HEK293 (cell line): ENCODE results near the gene ZNF532.

Source experiments
- CTCF ChIA-PET: fragments of 350-600 bp; formaldehyde crosslinking; extraction: SDS; loops from one replicate; lab custom pipeline; 2021; ENCODE audit warnings: antibody characterized with exemption; lab: Yijun Ruan, JAX
- POLR2A ChIA-PET: fragments of 300-600 bp; formaldehyde crosslinking; extraction: SDS; loops from one replicate; lab custom pipeline; 2020; ENCODE audit warnings: antibody characterized with exemption, inconsistent platforms; lab: Yijun Ruan, JAX
- H3K27ac ChIP-seq: fragments of 200-500 bp; sonication (Bioruptor generic); 2 replicates; pipeline ENCODE4 v1.5.1; 2014; ENCODE audit warnings: low read depth, low read length, control low read depth, inconsistent platforms; ENCODE audit errors: extremely low read depth
- H3K36me3 ChIP-seq, 2 experiments: fragments of 200-500 bp in 1 of 2; sonication (Bioruptor generic) in 1 of 2; 1 replicate in 1 of 2; 2 replicates in 1 of 2; pipeline ENCODE4 v1.5.1; 2014 to 2017; ENCODE audit warnings: inconsistent platforms in 2 of 2, low read length in 2 of 2; ENCODE audit not compliant: control insufficient read depth in 2 of 2, insufficient read depth in 1 of 2
- H3K4me1 ChIP-seq: fragments of 200-500 bp; sonication (Bioruptor generic); 2 replicates; pipeline ENCODE4 v1.5.1; 2014; ENCODE audit warnings: mild to moderate bottlenecking, low read length, inconsistent platforms; ENCODE audit not compliant: control insufficient read depth, insufficient read depth
- H3K4me3 ChIP-seq: 2 replicates; pipeline ENCODE4 v1.5.1; 2011; ENCODE audit warnings: low read depth, mild to moderate bottlenecking, control low read depth, low read length, moderate library complexity
- H3K9me3 ChIP-seq: fragments of 200-500 bp; sonication (Bioruptor generic); 2 replicates; pipeline ENCODE4 v1.5.1; 2014; ENCODE audit warnings: low read depth, low read length, inconsistent platforms; ENCODE audit not compliant: control insufficient read depth, insufficient read depth
- FEZF1 ChIP-seq: fragments of 450-650 bp; formaldehyde crosslinking; IDR thresholded peaks from 2 replicates; pipeline ENCODE4 v1.5.1; 2016; ENCODE audit warnings: missing biosample characterization, missing genetic modification characterization
- YY2 ChIP-seq: fragments of 450-650 bp; formaldehyde crosslinking; IDR thresholded peaks from 2 replicates; pipeline ENCODE4 v1.5.1; 2016; ENCODE audit warnings: missing biosample characterization, missing genetic modification characterization
- ZBTB44 ChIP-seq: fragments of 450-650 bp; IDR thresholded peaks from 2 replicates; pipeline ENCODE4 v1.5.1; 2018; ENCODE audit warnings: missing biosample characterization, mild to moderate bottlenecking, missing genetic modification characterization
- ZBTB7A ChIP-seq: fragments of 450-650 bp; formaldehyde crosslinking; IDR thresholded peaks from 2 replicates; pipeline ENCODE4 v1.5.1; 2016; ENCODE audit warnings: low read depth, missing biosample characterization, missing genetic modification characterization
- ZNF449 ChIP-seq: fragments of 450-650 bp; formaldehyde crosslinking; IDR thresholded peaks from 2 replicates; pipeline ENCODE4 v1.5.1; 2017; ENCODE audit warnings: missing biosample characterization, mild to moderate bottlenecking, missing genetic modification characterization, moderate library complexity
- ZNF48 ChIP-seq: fragments of 450-650 bp; formaldehyde crosslinking; IDR thresholded peaks from 2 replicates; pipeline ENCODE4 v1.5.1; 2016; ENCODE audit warnings: missing biosample characterization, missing genetic modification characterization
- ZNF792 ChIP-seq: fragments of 450-650 bp; formaldehyde crosslinking; IDR thresholded peaks from 2 replicates; pipeline ENCODE4 v1.5.1; 2016; ENCODE audit warnings: missing biosample characterization, missing genetic modification characterization
- ZNF843 ChIP-seq: fragments of 450-650 bp; formaldehyde crosslinking; IDR thresholded peaks from 2 replicates; pipeline ENCODE4 v1.5.1; 2016; ENCODE audit warnings: missing biosample characterization, missing genetic modification characterization
- TF ChIP-seq, protein P1 (sequence below): fragments of 450-650 bp; formaldehyde crosslinking; conservative IDR thresholded peaks from 2 replicates; pipeline ENCODE4 v1.5.1; 2016; ENCODE audit warnings: low read depth, missing biosample characterization, missing genetic modification characterization
- TF ChIP-seq, protein P2 (sequence below): fragments of 450-650 bp; formaldehyde crosslinking; IDR thresholded peaks from 2 replicates; pipeline ENCODE4 v1.5.1; 2016; ENCODE audit warnings: missing biosample characterization, missing genetic modification characterization

The ZNF532 gene

GRCh38 chr18:58892488-58892887 is 27.8 kb downstream of the ZNF532 start:
- Histone ChIP-seq H3K4me1 (no peaks in the 10 kb centered on the region), H3K9me3 (no peaks in the 10 kb centered on the region), H3K4me3 (no peak overlapping the region), H3K27ac (no peak overlapping the region), H3K36me3 (no peaks in the 10 kb centered on the region; a peak in 1 of 3 replicates)
- TF ChIP-seq, protein P1, sequence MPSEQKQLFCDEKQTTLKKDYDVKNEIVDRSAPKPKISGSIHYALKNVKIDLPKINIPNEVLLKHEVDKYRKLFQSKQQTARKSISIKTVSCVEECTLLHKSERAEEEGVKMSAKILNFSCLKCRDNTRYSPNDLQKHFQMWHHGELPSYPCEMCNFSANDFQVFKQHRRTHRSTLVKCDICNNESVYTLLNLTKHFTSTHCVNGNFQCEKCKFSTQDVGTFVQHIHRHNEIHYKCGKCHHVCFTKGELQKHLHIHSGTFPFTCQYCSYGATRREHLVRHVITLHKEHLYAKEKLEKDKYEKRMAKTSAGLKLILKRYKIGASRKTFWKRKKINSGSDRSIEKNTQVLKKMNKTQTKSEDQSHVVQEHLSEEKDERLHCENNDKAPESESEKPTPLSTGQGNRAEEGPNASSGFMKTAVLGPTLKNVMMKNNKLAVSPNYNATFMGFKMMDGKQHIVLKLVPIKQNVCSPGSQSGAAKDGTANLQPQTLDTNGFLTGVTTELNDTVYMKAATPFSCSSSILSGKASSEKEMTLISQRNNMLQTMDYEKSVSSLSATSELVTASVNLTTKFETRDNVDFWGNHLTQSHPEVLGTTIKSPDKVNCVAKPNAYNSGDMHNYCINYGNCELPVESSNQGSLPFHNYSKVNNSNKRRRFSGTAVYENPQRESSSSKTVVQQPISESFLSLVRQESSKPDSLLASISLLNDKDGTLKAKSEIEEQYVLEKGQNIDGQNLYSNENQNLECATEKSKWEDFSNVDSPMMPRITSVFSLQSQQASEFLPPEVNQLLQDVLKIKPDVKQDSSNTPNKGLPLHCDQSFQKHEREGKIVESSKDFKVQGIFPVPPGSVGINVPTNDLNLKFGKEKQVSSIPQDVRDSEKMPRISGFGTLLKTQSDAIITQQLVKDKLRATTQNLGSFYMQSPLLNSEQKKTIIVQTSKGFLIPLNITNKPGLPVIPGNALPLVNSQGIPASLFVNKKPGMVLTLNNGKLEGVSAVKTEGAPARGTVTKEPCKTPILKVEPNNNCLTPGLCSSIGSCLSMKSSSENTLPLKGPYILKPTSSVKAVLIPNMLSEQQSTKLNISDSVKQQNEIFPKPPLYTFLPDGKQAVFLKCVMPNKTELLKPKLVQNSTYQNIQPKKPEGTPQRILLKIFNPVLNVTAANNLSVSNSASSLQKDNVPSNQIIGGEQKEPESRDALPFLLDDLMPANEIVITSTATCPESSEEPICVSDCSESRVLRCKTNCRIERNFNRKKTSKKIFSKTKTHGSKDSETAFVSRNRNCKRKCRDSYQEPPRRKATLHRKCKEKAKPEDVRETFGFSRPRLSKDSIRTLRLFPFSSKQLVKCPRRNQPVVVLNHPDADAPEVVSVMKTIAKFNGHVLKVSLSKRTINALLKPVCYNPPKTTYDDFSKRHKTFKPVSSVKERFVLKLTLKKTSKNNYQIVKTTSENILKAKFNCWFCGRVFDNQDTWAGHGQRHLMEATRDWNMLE (tag by site-specific recombination): no peak
- TF ChIP-seq ZNF449 (tag by site-specific recombination): no peak
- CTCF ChIA-PET: no interaction called here
- POLR2A ChIA-PET: no interaction called here

GRCh38 chr18:58893388-58894099 is 28.9 kb downstream of the ZNF532 start:
- Histone ChIP-seq H3K27ac (no peak overlapping the region), H3K4me3 (no peak overlapping the region), H3K4me1 (no peaks in the 10 kb centered on the region), H3K36me3 (no peaks in the 10 kb centered on the region; a peak in 1 of 3 replicates), H3K9me3 (no peaks in the 10 kb centered on the region)
- TF ChIP-seq YY2 (tag by site-specific recombination): no peak
- no peak for TF ChIP-seq ZNF843 (tag by site-specific recombination)
- no peak for TF ChIP-seq ZBTB44 (tag by site-specific recombination)
- TF ChIP-seq ZNF792: no peak
- TF ChIP-seq ZBTB7A (tag by site-specific recombination): no peak
- TF ChIP-seq ZNF48 (tag by site-specific recombination): no peak
- CTCF ChIA-PET: interaction anchor here (0.6 to 1.2 kb wide), 2 partner anchors 9 to 28 kb away, joined by 3 read pairs; no protein-coding TSS in a partner anchor
- POLR2A ChIA-PET: no interaction called here

DNA sequence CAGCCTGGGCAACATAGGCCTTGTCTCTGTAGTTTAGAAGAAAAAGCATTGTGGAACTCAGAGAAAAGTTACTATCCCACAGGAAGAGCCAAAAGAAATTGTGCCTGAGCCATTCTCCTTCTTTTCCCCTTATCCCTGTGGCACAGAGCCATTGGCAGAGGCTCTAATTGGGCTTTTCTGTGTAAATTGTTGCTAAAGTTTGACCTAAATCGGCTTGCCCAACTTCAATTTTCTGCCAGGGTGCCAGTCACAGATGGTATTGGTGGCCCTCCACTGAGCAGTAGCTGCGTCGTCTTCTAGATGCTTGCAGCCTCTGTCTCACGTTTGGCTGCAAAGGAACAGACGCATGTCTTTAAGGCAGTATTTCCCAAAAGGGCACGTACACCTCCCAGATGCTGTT is 30.3 kb downstream of the ZNF532 start:
- H3K4me3 ChIP-seq: no peak overlapping the region
- POLR2A ChIA-PET: no interaction called here
- TF ChIP-seq, protein P2, sequence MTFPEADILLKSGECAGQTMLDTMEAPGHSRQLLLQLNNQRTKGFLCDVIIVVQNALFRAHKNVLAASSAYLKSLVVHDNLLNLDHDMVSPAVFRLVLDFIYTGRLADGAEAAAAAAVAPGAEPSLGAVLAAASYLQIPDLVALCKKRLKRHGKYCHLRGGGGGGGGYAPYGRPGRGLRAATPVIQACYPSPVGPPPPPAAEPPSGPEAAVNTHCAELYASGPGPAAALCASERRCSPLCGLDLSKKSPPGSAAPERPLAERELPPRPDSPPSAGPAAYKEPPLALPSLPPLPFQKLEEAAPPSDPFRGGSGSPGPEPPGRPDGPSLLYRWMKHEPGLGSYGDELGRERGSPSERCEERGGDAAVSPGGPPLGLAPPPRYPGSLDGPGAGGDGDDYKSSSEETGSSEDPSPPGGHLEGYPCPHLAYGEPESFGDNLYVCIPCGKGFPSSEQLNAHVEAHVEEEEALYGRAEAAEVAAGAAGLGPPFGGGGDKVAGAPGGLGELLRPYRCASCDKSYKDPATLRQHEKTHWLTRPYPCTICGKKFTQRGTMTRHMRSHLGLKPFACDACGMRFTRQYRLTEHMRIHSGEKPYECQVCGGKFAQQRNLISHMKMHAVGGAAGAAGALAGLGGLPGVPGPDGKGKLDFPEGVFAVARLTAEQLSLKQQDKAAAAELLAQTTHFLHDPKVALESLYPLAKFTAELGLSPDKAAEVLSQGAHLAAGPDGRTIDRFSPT: no peak
- no peak for TF ChIP-seq FEZF1
- TF ChIP-seq, all 188 proteins: peak for 0
- Histone ChIP-seq H3K27ac (no peak overlapping the region), H3K36me3 (no peaks in the 10 kb centered on the region; a peak in 1 of 3 replicates), H3K4me1 (no peaks in the 10 kb centered on the region), H3K9me3 (no peaks in the 10 kb centered on the region)
- CTCF ChIA-PET: interaction anchor here (0.6 to 1.1 kb wide), 3 partner anchors 18 to 619 kb away, joined by 3 to 4 read pairs (median 3); no protein-coding TSS in a partner anchor
